Measurements from ENCODE around the gene KANK2. TPM values are rescaled to one million over a fixed set of nuclear protein-coding genes. Genes with fewer than 3 reads are reported as not detected.

The KANK2 gene
- polyA plus RNA-seq, 1 of the 3 experiments (the other 2 are of a cell fraction) = 92.4 TPM

- no peak for TF ChIP-seq CTCF (IDR thresholded peaks at IDR 0.05)
- TF ChIP-seq TAF1 (IDR thresholded peaks at IDR 0.05; ENCODE audit: borderline replicate concordance, low read depth, low read length) = no peak
- TF ChIP-seq REST (IDR thresholded peaks at IDR 0.05; ENCODE audit: low read depth, low read length) = no peak
- peak; percentile 54; the same call in 1 of the 2 replicates for TF ChIP-seq POLR2AphosphoS5 (IDR thresholded peaks at IDR 0.05; ENCODE audit: low read depth, low read length)
- no peak for TF ChIP-seq ZBTB33 (IDR thresholded peaks at IDR 0.05; ENCODE audit: borderline replicate concordance, low read depth)
- TF ChIP-seq FOXJ3 (CRISPR knock-in tag; IDR thresholded peaks at IDR 0.05) = no peak
- peak; percentile 69; the same call in 1 of the 2 replicates for TF ChIP-seq RXRA (IDR thresholded peaks at IDR 0.05; ENCODE audit: borderline replicate concordance, low read depth)
- TF ChIP-seq EZH2phosphoT487 (IDR thresholded peaks at IDR 0.05; ENCODE audit: borderline replicate concordance, low read depth) = no peak
- TF ChIP-seq CHD2 (IDR thresholded peaks at IDR 0.05; ENCODE audit: low read length, partially characterized antibody) = no peak
- TF ChIP-seq USF2 (IDR thresholded peaks at IDR 0.05; ENCODE audit: borderline replicate concordance, low read depth, low read length) = no peak
- TF ChIP-seq TCF12 (IDR thresholded peaks at IDR 0.05) = peak; percentile 88
- peak; percentile 12; the same call in 1 of the 2 replicates for TF ChIP-seq MAX (IDR thresholded peaks at IDR 0.05; ENCODE audit: low read depth)
- TF ChIP-seq JUND (IDR thresholded peaks at IDR 0.05) = peak; percentile 59
- peak; percentile 48 for TF ChIP-seq PBX3 (IDR thresholded peaks at IDR 0.05)
- TF ChIP-seq FOXM1 (IDR thresholded peaks at IDR 0.05; ENCODE audit: low read depth) = no peak
- no peak; the same call in 1 of the 2 replicates for TF ChIP-seq GABPA (IDR thresholded peaks at IDR 0.05; ENCODE audit: low read depth)
- no peak for TF ChIP-seq GATA2 (CRISPR knock-in tag; IDR thresholded peaks at IDR 0.05)
- TF ChIP-seq MEF2A (IDR thresholded peaks at IDR 0.05; ENCODE audit: borderline replicate concordance, low read depth) = no peak
- 0 out of 2 replicates have a peak, but pooled peaks have one; percentile 59 for TF ChIP-seq SIN3A (IDR thresholded peaks at IDR 0.05; ENCODE audit: borderline replicate concordance, low read depth, low read length)
- TF ChIP-seq NFIC (IDR thresholded peaks at IDR 0.05; ENCODE audit: borderline replicate concordance) = peak; percentile 56
- no peak for TF ChIP-seq RAD21 (IDR thresholded peaks at IDR 0.05; ENCODE audit: low read length)
These were observed 58.6 kb downstream of the KANK2 start (continued) for GRCh38 chr19:11138601-11139300.

Measured in SK-N-SH (cell line).